HG03025 (cell line): ENCODE measurements around the gene WDFY1.

Experiments
- ATAC-seq: cut with Tn5 transposase; IDR thresholded peaks from one replicate; pipeline ENCODE4 v1.9.1; 2021; ENCODE audit warnings: mild to moderate bottlenecking, moderate library complexity; ENCODE audit not compliant: unreplicated experiment, low FRiP score

Gene WDFY1

GRCh38 chr2:223932816-223933800, 12.0 kb downstream of the WDFY1 start:
- no peak for ATAC-seq

GRCh38 chr2:223930103-223930976, 14.8 kb downstream of the WDFY1 start:
- no peak for ATAC-seq

GRCh38 chr2:223929571-223930102, 15.5 kb downstream of the WDFY1 start:
- ATAC-seq = no peak

- ATAC-seq = no peak
Measured at GRCh38 chr2:223928113-223929006, 16.8 kb downstream of the WDFY1 start.

GRCh38 chr2:223925106-223925505, 20.0 kb downstream of the WDFY1 start:
- no peak for ATAC-seq

- ATAC-seq = no peak
Measured at GRCh38 chr2:223923976-223924375, 21.2 kb downstream of the WDFY1 start.

GRCh38 chr2:223922308-223922707, 22.8 kb downstream of the WDFY1 start:
- no peak for ATAC-seq

GRCh38 chr2:223921204-223921603, 23.9 kb downstream of the WDFY1 start:
- ATAC-seq = no peak

GRCh38 chr2:223920109-223920508, 25.0 kb downstream of the WDFY1 start:
- ATAC-seq = no peak

GRCh38 chr2:223918671-223919134, 26.4 kb downstream of the WDFY1 start:
- ATAC-seq = no peak

- ATAC-seq = no peak
Measured at GRCh38 chr2:223916181-223916920, 28.8 kb downstream of the WDFY1 start.

GRCh38 chr2:223915071-223915470, 30.1 kb downstream of the WDFY1 start:
- ATAC-seq = no peak

GRCh38 chr2:223914324-223914723, 30.8 kb downstream of the WDFY1 start:
- no peak for ATAC-seq

- no peak for ATAC-seq
Measured at GRCh38 chr2:223909001-223909741, 36.0 kb downstream of the WDFY1 start.

- ATAC-seq = no peak
Measured at GRCh38 chr2:223908304-223908998, 36.7 kb downstream of the WDFY1 start.

GRCh38 chr2:223905996-223906395, 39.1 kb downstream of the WDFY1 start:
- no peak for ATAC-seq

GRCh38 chr2:223901854-223902253, 43.3 kb downstream of the WDFY1 start:
- ATAC-seq = no peak

GRCh38 chr2:223901311-223901710, 43.8 kb downstream of the WDFY1 start:
- ATAC-seq = no peak
